Uterus (tissue), 4 donors: ENCODE data around the gene HOTAIR. TPM values are rescaled to one million over a fixed set of nuclear protein-coding genes. Genes with fewer than 3 reads are reported as not detected.

Experiments used
- DNase-seq, 2 donors: peaks; one replicate each; pipeline ENCODE4 v3.0.0-alpha.2; 2019 to 2020
- H3K27ac ChIP-seq, 2 donors: fragments of 200-600 bp; sonication (generic); 1 replicate in 1 of 2; 2 replicates in 1 of 2; pipeline ENCODE4 v1.5.1; 2016 to 2018
- H3K27me3 ChIP-seq, 2 donors: fragments of 200-600 bp; sonication (generic); one replicate each; pipeline ENCODE4 v1.5.1; 2018 to 2019; ENCODE audit warnings: control low read depth in 1 of 2
- H3K36me3 ChIP-seq, 2 donors: fragments of 200-600 bp; sonication (generic); one replicate each; pipeline ENCODE4 v1.5.1; 2019; ENCODE audit warnings: control low read depth in 1 of 2
- H3K4me1 ChIP-seq, 2 donors: fragments of 200-600 bp; sonication (generic); one replicate each; pipeline ENCODE4 v1.5.1; 2018 to 2019; ENCODE audit warnings: control low read depth in 1 of 2
- H3K4me3 ChIP-seq, 2 donors: fragments of 200-600 bp; sonication (generic); 1 replicate in 1 of 2; 2 replicates in 1 of 2; pipeline ENCODE4 v1.5.1; 2018 to 2019; ENCODE audit warnings: mild to moderate bottlenecking in 1 of 2
- H3K9me3 ChIP-seq, 2 donors: fragments of 200-600 bp; sonication (generic); one replicate each; pipeline ENCODE4 v1.5.1; 2019; ENCODE audit warnings: control low read depth in 1 of 2
- POLR2A ChIP-seq, 2 donors: fragments of 450-650 bp; IDR thresholded peaks; one replicate each; pipeline ENCODE4 v1.6.1; 2016; ENCODE audit warnings: antibody characterized with exemption in 2 of 2, mild to moderate bottlenecking in 1 of 2, moderate library complexity in 1 of 2
- intact Hi-C: fragments of 100-400 bp; cut with DNase I; formaldehyde crosslinking; loops from one replicate; pipeline ENCODE4 v1.15.1; 2023; ENCODE audit warnings: low total_unique reads
- total RNA-seq, 4 donors: library from RNA; depleted of rRNA in 3 of 4; stranded (reverse); fragments of >200 nt in 3 of 4; gene quantifications; one replicate each; pipeline versions ENCODE4 v1.1.0 to v1.2.4, GENCODE V29; 2014 to 2023
- TF ChIP-seq, protein P1 (sequence below), 4 experiments: fragments of 200-600 bp in 2 of 4; fragments of 450-650 bp in 2 of 4; sonication (generic) in 2 of 4; IDR thresholded peaks; one replicate each; pipeline ENCODE4 v1.5.1; 2016 to 2019; ENCODE audit warnings: antibody characterized with exemption in 4 of 4, mild to moderate bottlenecking in 2 of 4, moderate library complexity in 1 of 4
- donor health status: DM: yes; HTN: yes; CAD: no.

The HOTAIR gene
- total RNA-seq, 4 donors from 2014 or later: 1.2 to 4.1 (median 2.1) TPM; not detected in 1

DNA sequence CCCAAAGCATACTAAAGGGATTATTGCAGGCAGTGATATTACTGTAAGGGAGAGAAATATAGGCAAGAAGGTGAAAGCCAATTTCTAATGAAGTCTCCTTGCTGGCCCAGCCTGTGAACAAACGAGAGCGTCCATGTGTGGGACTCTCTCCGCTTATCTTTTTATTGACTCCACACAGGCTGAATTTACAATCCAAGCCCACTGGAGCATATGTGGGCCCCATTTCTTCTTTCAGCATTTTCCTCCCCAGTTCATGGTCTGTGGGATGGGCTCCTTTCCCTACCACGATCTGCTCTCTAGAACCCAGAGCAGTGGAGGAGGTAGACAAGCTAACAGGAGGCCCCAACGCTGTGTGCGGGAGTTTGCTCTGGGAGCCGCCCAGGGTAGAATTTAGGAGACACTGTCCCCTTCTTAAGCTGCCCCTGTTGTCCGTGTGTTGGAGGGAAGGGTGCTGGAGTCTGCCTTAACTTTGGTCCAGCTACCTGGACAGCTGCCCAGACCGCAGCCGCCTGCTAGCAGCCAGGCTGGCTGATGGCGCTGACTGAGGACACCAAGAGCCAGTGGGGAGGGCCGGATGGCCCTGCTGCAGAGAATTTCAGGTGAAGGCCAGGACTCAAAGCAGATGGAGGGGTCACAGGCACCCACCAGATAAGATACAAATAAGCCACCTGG is 5.0 kb downstream of the HOTAIR start:
- Histone ChIP-seq H3K9me3 (no peaks in the 10 kb centered on the region), H3K4me3 (no peak overlapping the region), H3K27ac (no peak overlapping the region), H3K36me3 (no peaks in the 10 kb centered on the region), H3K27me3 (peaks cover 7 to 88% of the 10 kb centered on the region in 2 donors), H3K4me1 (peaks cover 0 to 4% of the 10 kb centered on the region in 2 donors)
- no peak for DNase-seq
- TF ChIP-seq POLR2A (IDR thresholded peaks at IDR 0.05): no peak
- TF ChIP-seq, protein P1, sequence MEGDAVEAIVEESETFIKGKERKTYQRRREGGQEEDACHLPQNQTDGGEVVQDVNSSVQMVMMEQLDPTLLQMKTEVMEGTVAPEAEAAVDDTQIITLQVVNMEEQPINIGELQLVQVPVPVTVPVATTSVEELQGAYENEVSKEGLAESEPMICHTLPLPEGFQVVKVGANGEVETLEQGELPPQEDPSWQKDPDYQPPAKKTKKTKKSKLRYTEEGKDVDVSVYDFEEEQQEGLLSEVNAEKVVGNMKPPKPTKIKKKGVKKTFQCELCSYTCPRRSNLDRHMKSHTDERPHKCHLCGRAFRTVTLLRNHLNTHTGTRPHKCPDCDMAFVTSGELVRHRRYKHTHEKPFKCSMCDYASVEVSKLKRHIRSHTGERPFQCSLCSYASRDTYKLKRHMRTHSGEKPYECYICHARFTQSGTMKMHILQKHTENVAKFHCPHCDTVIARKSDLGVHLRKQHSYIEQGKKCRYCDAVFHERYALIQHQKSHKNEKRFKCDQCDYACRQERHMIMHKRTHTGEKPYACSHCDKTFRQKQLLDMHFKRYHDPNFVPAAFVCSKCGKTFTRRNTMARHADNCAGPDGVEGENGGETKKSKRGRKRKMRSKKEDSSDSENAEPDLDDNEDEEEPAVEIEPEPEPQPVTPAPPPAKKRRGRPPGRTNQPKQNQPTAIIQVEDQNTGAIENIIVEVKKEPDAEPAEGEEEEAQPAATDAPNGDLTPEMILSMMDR (IDR thresholded peaks at IDR 0.05): no peak
- intact Hi-C loops: no loop called here

DNA sequence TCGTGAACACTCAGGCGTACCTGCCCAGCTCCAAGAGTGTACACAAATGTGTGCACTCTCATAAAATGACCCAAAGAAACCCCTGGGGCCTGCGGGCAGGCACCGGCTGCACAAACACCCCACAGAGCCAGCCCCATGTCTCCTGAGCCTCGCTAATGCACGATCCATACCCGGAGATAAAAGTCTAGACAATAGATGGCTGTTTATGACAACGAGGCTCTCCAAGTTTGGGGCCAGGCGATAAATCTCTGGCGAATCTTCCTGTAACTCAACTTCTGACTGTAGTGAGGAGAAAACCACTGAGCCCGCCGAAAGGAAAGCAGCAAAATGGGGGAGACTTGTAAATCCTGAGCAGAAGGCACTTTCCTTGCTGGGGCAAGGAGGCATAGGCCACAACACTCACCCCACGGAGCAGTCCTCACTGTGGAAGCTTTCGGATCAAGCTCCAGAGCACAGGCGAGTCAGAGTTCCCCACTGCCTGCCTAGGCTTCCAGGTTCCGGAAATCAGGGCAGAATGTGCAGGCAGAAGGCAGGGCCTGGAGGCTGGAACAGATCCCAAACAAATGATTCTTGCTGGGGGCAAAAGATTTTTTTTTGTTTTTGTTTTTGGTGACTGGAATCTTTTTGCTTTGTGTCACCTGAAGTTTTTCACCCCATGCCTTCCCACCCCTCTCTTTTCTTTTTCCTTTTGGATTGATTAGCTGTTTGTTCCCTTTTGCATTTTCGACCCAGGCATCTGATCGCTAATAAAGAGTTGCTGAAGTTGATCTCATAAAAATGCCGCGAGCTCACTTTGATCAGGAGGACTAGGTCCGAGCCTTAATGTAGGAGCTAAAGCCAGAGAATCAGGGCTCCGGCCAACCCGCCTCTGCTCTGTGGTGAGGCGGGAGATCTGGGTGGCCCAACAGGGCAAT is 6.3 kb downstream of the HOTAIR start:
- Histone ChIP-seq H3K4me3 (no peak overlapping the region), H3K36me3 (no peaks in the 10 kb centered on the region), H3K27ac (peak overlapping the region in 1 of 2 donors; percentile 60), H3K9me3 (no peaks in the 10 kb centered on the region), H3K4me1 (peaks cover 0 to under 1% of the 10 kb centered on the region in 2 donors), H3K27me3 (peaks cover 7 to 87% of the 10 kb centered on the region in 2 donors)
- DNase-seq: no peak
- TF ChIP-seq POLR2A (IDR thresholded peaks at IDR 0.05): no peak
- intact Hi-C loops: no loop called here

DNA sequence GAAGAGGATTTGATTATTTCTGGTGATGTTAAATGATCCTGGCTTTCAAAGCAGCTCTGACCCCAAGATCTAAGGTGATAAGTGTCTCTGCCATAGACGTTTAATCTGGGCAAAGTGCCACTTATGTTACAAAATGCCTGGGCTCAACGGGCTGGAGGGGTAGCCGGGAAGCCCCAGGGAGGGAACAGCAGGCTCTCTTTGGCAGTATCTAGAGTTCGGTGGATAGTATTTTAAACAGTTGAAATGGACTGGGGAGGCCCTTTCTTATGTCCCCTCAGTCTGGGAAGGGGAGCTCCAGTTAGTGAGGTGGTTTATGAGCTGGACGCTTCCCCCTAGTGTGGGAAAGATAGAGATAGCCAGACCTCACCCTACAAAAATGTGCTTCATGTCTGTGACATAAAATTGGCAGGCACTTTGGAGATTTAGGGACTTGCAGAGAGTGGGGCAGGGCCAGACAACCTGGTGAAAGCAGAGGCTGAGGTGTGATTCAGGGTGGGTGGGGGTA is 7.3 kb downstream of the HOTAIR start:
- H3K9me3 ChIP-seq: no peaks in the 10 kb centered on the region
- H3K4me1 ChIP-seq: no peaks in the 10 kb centered on the region
- TF ChIP-seq POLR2A (IDR thresholded peaks at IDR 0.05): peak in 1 of 2 donors; percentile 8
- TF ChIP-seq, protein P1 (IDR thresholded peaks at IDR 0.05): no peak
- no peak for DNase-seq
- intact Hi-C loops: no loop called here
- H3K27me3 ChIP-seq: peaks cover 10 to 87% of the 10 kb centered on the region in 2 donors
- no peaks in the 10 kb centered on the region for H3K36me3 ChIP-seq
- H3K4me3 ChIP-seq: no peak overlapping the region
- H3K27ac ChIP-seq: peak overlapping the region in 1 of 2 donors; percentile 60

DNA sequence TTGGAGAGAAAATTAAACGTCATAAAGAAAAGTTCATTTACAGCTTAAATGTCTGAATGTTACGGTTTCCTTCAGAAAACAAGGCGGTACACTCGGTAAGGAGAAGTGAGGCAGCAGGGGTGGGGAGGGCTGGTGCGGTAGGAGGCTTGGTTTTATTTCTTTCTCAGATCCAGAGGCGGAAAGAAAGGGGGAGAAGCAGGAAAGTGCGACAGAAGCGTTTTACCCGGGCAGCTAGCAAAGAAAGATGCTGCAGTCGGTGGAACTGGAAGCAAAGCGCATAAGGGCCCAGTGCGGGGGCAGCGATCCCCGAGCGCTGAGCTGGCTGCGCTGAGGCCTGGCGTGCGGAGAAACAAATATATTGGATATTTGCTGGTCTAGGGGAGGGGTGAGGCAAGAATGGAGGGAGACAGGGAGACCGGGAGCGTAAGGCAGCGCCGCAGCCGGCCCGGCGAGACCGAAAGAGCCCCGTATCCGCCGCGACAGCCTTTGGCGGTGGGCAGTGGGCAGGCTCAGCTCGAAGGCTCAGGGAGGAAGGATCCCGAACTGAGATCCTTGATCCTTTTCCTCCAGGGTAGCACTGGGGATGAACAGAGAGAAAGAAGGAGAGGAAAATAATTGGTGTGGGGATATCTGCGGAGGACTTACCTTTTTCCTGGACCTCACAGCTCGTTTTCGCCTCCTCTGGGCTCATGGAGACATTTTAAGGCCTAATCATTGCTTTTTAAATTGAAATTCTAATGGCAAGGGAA is 8.2 kb downstream of the HOTAIR start:
- no peak for TF ChIP-seq POLR2A (IDR thresholded peaks at IDR 0.05)
- TF ChIP-seq, protein P1 (IDR thresholded peaks at IDR 0.05): no peak
- Histone ChIP-seq H3K4me1 (no peaks in the 10 kb centered on the region), H3K27me3 (peaks cover 11 to 88% of the 10 kb centered on the region in 2 donors), H3K36me3 (no peaks in the 10 kb centered on the region), H3K27ac (peak overlapping the region in 1 of 2 donors; percentile 60), H3K4me3 (peak overlapping the region; percentile 10 to 16), H3K9me3 (no peaks in the 10 kb centered on the region)
- peak in 1 of 2 donors; percentile 23 for DNase-seq
- intact Hi-C loops: no loop called here

DNA sequence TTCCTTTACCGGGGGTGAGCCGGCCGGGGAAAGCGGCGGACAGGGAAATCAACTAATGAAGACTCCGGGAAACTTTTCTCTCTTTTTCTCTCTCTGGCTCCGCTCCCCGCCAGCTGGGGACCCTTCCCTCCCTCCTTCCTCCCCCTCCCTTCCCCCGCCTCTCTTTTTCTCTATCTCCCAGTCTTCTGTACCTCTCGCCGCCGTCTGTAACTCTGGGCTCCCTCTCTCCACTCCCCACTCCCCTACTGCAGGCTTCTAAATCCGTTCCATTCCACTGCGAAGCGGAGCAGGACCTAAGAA is 8.7 kb downstream of the HOTAIR start:
- H3K27ac ChIP-seq: peak overlapping the region in 1 of 2 donors; percentile 60
- intact Hi-C loops: no loop called here
- H3K4me3 ChIP-seq: peak overlapping the region; percentile 10 to 16
- no peaks in the 10 kb centered on the region for H3K4me1 ChIP-seq
- H3K36me3 ChIP-seq: no peaks in the 10 kb centered on the region
- no peaks in the 10 kb centered on the region for H3K9me3 ChIP-seq
- H3K27me3 ChIP-seq: peaks cover 11 to 88% of the 10 kb centered on the region in 2 donors
- DNase-seq: no peak
- TF ChIP-seq, protein P1 (IDR thresholded peaks at IDR 0.05): no peak
- TF ChIP-seq POLR2A (IDR thresholded peaks at IDR 0.05): no peak
